ENCODE measurements around the gene LYZL1.

Gene LYZL1

DNA sequence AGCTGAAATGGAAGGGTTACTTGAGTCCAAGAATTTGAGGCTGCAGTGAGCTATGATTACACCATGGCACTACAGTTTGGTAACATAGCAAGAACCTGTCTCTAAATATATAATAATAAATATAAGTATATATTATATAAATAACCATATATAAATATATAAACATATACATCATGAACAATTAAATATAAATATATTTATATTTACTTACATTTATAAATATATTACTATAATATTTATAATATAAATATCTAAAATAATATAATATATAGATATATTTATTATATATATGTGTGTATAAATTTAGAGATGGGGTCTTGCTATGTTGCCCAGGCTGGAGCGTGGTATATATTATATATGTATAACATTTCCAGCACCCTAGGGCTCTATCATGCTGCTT, 42.4 kb upstream of the LYZL1 start:
- Histone ChIP-seq H2BK120ac (ENCODE audit: low read depth, low read length) (no peak overlapping the region), H3K4me1 (ENCODE audit: control insufficient read depth, insufficient read depth, low read depth, low read length) (no peaks in the 10 kb centered on the region)

GRCh38 chr10:29248158-29248557, 40.7 kb upstream of the LYZL1 start:
- DNase-seq: no peak
- Histone ChIP-seq H2BK12ac (ENCODE audit: low read length in 2 of 2) (no peak overlapping the region), H3K4ac (ENCODE audit: low read depth in 1 of 2, low read length in 2 of 2) (no peak overlapping the region), H4K91ac (ENCODE audit: low read length) (no peak overlapping the region), H2BK5ac (ENCODE audit: low read depth, low read length, poor library complexity, severe bottlenecking) (no peak overlapping the region), H3K23ac (ENCODE audit: low read length in 2 of 2) (no peak overlapping the region), H2BK120ac (ENCODE audit: low read depth, low read length) (no peak overlapping the region), H3K79me1 (replicated peaks; ENCODE audit: low read length, poor library complexity, severe bottlenecking) (no peaks in the 10 kb centered on the region), H3K4me3 (ENCODE audit: insufficient read depth in 1 of 2, low read depth in 1 of 2, low read length in 2 of 2) (no peak overlapping the region), H3K4me2 (ENCODE audit: low read length, poor library complexity, severe bottlenecking) (no peak overlapping the region), H3K14ac (ENCODE audit: low read length in 2 of 2) (no peak overlapping the region), H2AK5ac (ENCODE audit: low read length, severe bottlenecking) (no peak overlapping the region), H3K4me1 (ENCODE audit: control insufficient read depth, insufficient read depth, low read depth, low read length) (no peaks in the 10 kb centered on the region), H2AFZ (ENCODE audit: low read depth, low read length) (no peak overlapping the region), H3K27ac (ENCODE audit: low read length, poor library complexity, severe bottlenecking) (no peak overlapping the region), H3K9me3 (ENCODE audit: control insufficient read depth, low read length) (no peaks in the 10 kb centered on the region), H3K9ac (ENCODE audit: low read length) (no peak overlapping the region), H3K27me3 (ENCODE audit: control insufficient read depth in 1 of 2, insufficient read depth in 1 of 2, low read length in 2 of 2) (peaks cover 22 to 36% of the 10 kb centered on the region in 2 experiments), H3K18ac (ENCODE audit: low read depth in 1 of 2, low read length in 2 of 2) (no peak overlapping the region), H3K36me3 (ENCODE audit: control insufficient read depth in 1 of 2, insufficient read depth in 2 of 2, low read depth in 1 of 2, low read length in 2 of 2) (no peaks in the 10 kb centered on the region), H2BK15ac (ENCODE audit: low read depth, poor library complexity, severe bottlenecking) (no peak overlapping the region), H4K8ac (ENCODE audit: low read length) (no peak overlapping the region)

More for the DNA sequence above, 42.4 kb upstream of the LYZL1 start:
- H3K23ac ChIP-seq (ENCODE audit: low read length in 2 of 2): no peak overlapping the region
- H3K9me3 ChIP-seq (ENCODE audit: control insufficient read depth, low read length): no peaks in the 10 kb centered on the region
- no peak overlapping the region for H3K18ac ChIP-seq (ENCODE audit: low read depth in 1 of 2, low read length in 2 of 2)
- H3K14ac ChIP-seq (ENCODE audit: low read length in 2 of 2): no peak overlapping the region
- no peak overlapping the region for H4K91ac ChIP-seq (ENCODE audit: low read length)
- DNase-seq: no peak
- no peak overlapping the region for H3K4me2 ChIP-seq (ENCODE audit: low read length, poor library complexity, severe bottlenecking)
- no peak overlapping the region for H2AFZ ChIP-seq (ENCODE audit: low read depth, low read length)
- H2BK12ac ChIP-seq (ENCODE audit: low read length in 2 of 2): no peak overlapping the region
- no peak overlapping the region for H3K27ac ChIP-seq (ENCODE audit: low read length, poor library complexity, severe bottlenecking)
- peaks cover 11 to 40% of the 10 kb centered on the region in 2 experiments for H3K27me3 ChIP-seq (ENCODE audit: control insufficient read depth in 1 of 2, insufficient read depth in 1 of 2, low read length in 2 of 2)
- no peaks in the 10 kb centered on the region for H3K79me1 ChIP-seq (replicated peaks; ENCODE audit: low read length, poor library complexity, severe bottlenecking)
- no peak overlapping the region for H3K9ac ChIP-seq (ENCODE audit: low read length)
- no peak overlapping the region for H2BK5ac ChIP-seq (ENCODE audit: low read depth, low read length, poor library complexity, severe bottlenecking)
- no peak overlapping the region for H4K8ac ChIP-seq (ENCODE audit: low read length)
- no peaks in the 10 kb centered on the region for H3K36me3 ChIP-seq (ENCODE audit: control insufficient read depth in 1 of 2, insufficient read depth in 2 of 2, low read depth in 1 of 2, low read length in 2 of 2)
- H3K4me3 ChIP-seq (ENCODE audit: insufficient read depth in 1 of 2, low read depth in 1 of 2, low read length in 2 of 2): no peak overlapping the region
- H2BK15ac ChIP-seq (ENCODE audit: low read depth, poor library complexity, severe bottlenecking): no peak overlapping the region
- no peak overlapping the region for H2AK5ac ChIP-seq (ENCODE audit: low read length, severe bottlenecking)
- no CpG with 5 or more reads among the region's 1 CpG for WGBS
- H3K4ac ChIP-seq (ENCODE audit: low read depth in 1 of 2, low read length in 2 of 2): no peak overlapping the region

GRCh38 chr10:29249018-29249417, 39.9 kb upstream of the LYZL1 start:
- no peak overlapping the region for H3K14ac ChIP-seq (ENCODE audit: low read length in 2 of 2)

DNA sequence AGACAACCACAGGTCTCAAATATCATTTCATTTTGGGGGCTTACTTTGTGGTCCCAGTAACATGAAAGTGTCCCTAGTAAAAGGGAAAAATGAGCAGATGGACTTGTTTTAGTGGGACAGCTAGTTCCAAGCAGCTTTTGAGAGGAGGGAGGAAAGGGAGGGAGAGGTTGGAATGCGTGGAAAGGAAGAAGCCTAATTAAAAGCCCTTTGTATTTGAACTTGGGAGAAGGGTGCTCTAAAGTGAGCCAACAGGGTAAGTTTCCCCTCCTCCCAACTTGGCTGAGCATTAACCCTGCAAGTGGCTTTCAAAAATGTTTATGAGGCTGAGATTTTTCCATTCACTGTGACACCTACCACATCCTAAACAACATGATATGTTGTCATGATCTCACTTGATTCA, 38.8 kb upstream of the LYZL1 start:
- 90% methylated on average over 1 of the region's 1 CpG for WGBS
- H3K79me1 ChIP-seq (replicated peaks; ENCODE audit: low read length, poor library complexity, severe bottlenecking): no peaks in the 10 kb centered on the region
- no peak overlapping the region for H3K9ac ChIP-seq (ENCODE audit: low read length)
- H2AFZ ChIP-seq (ENCODE audit: low read depth, low read length): no peak overlapping the region
- H3K4me3 ChIP-seq (ENCODE audit: insufficient read depth in 1 of 2, low read depth in 1 of 2, low read length in 2 of 2): no peak overlapping the region
- no peak overlapping the region for H4K91ac ChIP-seq (ENCODE audit: low read length)
- no peak overlapping the region for H2BK5ac ChIP-seq (ENCODE audit: low read depth, low read length, poor library complexity, severe bottlenecking)
- H3K23ac ChIP-seq (ENCODE audit: low read length in 2 of 2): no peak overlapping the region
- H3K36me3 ChIP-seq (ENCODE audit: control insufficient read depth in 1 of 2, insufficient read depth in 2 of 2, low read depth in 1 of 2, low read length in 2 of 2): no peaks in the 10 kb centered on the region
- peak overlapping the region in 1 of 2 experiments; percentile 59 for H2BK12ac ChIP-seq (ENCODE audit: low read length in 2 of 2)
- H3K4me1 ChIP-seq (ENCODE audit: control insufficient read depth, insufficient read depth, low read depth, low read length): peaks cover 7% of the 10 kb centered on the region
- H3K18ac ChIP-seq (ENCODE audit: low read depth in 1 of 2, low read length in 2 of 2): no peak overlapping the region
- DNase-seq: no peak
- no peak overlapping the region for H2AK5ac ChIP-seq (ENCODE audit: low read length, severe bottlenecking)
- no peak overlapping the region for H3K14ac ChIP-seq (ENCODE audit: low read length in 2 of 2)
- H2BK120ac ChIP-seq (ENCODE audit: low read depth, low read length): no peak overlapping the region
- peaks cover 26 to 37% of the 10 kb centered on the region in 2 experiments for H3K27me3 ChIP-seq (ENCODE audit: control insufficient read depth in 1 of 2, insufficient read depth in 1 of 2, low read length in 2 of 2)
- no peaks in the 10 kb centered on the region for H3K9me3 ChIP-seq (ENCODE audit: control insufficient read depth, low read length)
- H3K27ac ChIP-seq (ENCODE audit: low read length, poor library complexity, severe bottlenecking): no peak overlapping the region
- no peak overlapping the region for H3K4me2 ChIP-seq (ENCODE audit: low read length, poor library complexity, severe bottlenecking)
- H4K8ac ChIP-seq (ENCODE audit: low read length): no peak overlapping the region
- H2BK15ac ChIP-seq (ENCODE audit: low read depth, poor library complexity, severe bottlenecking): no peak overlapping the region
- peak overlapping the region in 1 of 2 experiments; percentile 15 for H3K4ac ChIP-seq (ENCODE audit: low read depth in 1 of 2, low read length in 2 of 2)

More at GRCh38 chr10:29249018-29249417, 39.9 kb upstream of the LYZL1 start:
- Histone ChIP-seq H3K4me2 (ENCODE audit: low read length, poor library complexity, severe bottlenecking) (no peak overlapping the region), H3K23ac (ENCODE audit: low read length in 2 of 2) (no peak overlapping the region), H2AK5ac (ENCODE audit: low read length, severe bottlenecking) (no peak overlapping the region), H4K91ac (ENCODE audit: low read length) (no peak overlapping the region), H2BK120ac (ENCODE audit: low read depth, low read length) (no peak overlapping the region), H3K9me3 (ENCODE audit: control insufficient read depth, low read length) (no peaks in the 10 kb centered on the region), H3K4me3 (ENCODE audit: insufficient read depth in 1 of 2, low read depth in 1 of 2, low read length in 2 of 2) (no peak overlapping the region), H3K4ac (ENCODE audit: low read depth in 1 of 2, low read length in 2 of 2) (no peak overlapping the region), H2BK12ac (ENCODE audit: low read length in 2 of 2) (no peak overlapping the region), H3K27ac (ENCODE audit: low read length, poor library complexity, severe bottlenecking) (no peak overlapping the region), H4K8ac (ENCODE audit: low read length) (no peak overlapping the region), H2AFZ (ENCODE audit: low read depth, low read length) (no peak overlapping the region), H3K27me3 (ENCODE audit: control insufficient read depth in 1 of 2, insufficient read depth in 1 of 2, low read length in 2 of 2) (peaks cover 26 to 37% of the 10 kb centered on the region in 2 experiments), H2BK5ac (ENCODE audit: low read depth, low read length, poor library complexity, severe bottlenecking) (no peak overlapping the region), H3K4me1 (ENCODE audit: control insufficient read depth, insufficient read depth, low read depth, low read length) (no peaks in the 10 kb centered on the region), H2BK15ac (ENCODE audit: low read depth, poor library complexity, severe bottlenecking) (no peak overlapping the region), H3K79me1 (replicated peaks; ENCODE audit: low read length, poor library complexity, severe bottlenecking) (no peaks in the 10 kb centered on the region), H3K9ac (ENCODE audit: low read length) (no peak overlapping the region), H3K36me3 (ENCODE audit: control insufficient read depth in 1 of 2, insufficient read depth in 2 of 2, low read depth in 1 of 2, low read length in 2 of 2) (no peaks in the 10 kb centered on the region), H3K18ac (ENCODE audit: low read depth in 1 of 2, low read length in 2 of 2) (no peak overlapping the region)
- WGBS: 91% methylated on average over 5 of the region's 5 CpGs
- no peak for DNase-seq

All from mesenchymal stem cell (in vitro differentiated cells and primary cell).